A673 (cell line): ENCODE results near the gene CFAP92.

Source experiments
- CTCF ChIP-seq: fragments of 300-800, 200-600 bp; sonication (generic); conservative IDR thresholded peaks from 2 replicates; pipeline ENCODE4 v1.5.1; 2017; ENCODE audit warnings: low read depth, mild to moderate bottlenecking, antibody characterized with exemption, low read length, moderate library complexity, mixed read lengths
- EZH2 ChIP-seq: fragments of 200-600 bp; sonication (generic); IDR thresholded peaks from 2 replicates; pipeline ENCODE4 v1.6.1; 2017; ENCODE audit warnings: borderline replicate concordance, low read depth, mild to moderate bottlenecking, mixed read lengths, antibody characterized with exemption, low read length; ENCODE audit not compliant: poor library complexity, severe bottlenecking

GRCh38 chr3:129005526-129006303, 11.8 kb upstream of the CFAP92 start:
- TF ChIP-seq CTCF, result no peak
- TF ChIP-seq EZH2, result no peak
